H1 (cell line): ENCODE results near the gene PIM1. TPM values are rescaled to one million over a fixed set of nuclear protein-coding genes. Genes with fewer than 3 reads are reported as not detected.

Experiments
- CTCF ChIA-PET: fragments of 300-600 bp; sonication (Branson Sonifier 250); formaldehyde crosslinking; loops from one replicate; lab custom pipeline; 2021; ENCODE audit not compliant: partially characterized antibody; lab: Charles Lee
- POLR2A ChIA-PET: fragments of 300-600 bp; sonication (Branson Sonifier 250); formaldehyde crosslinking; loops from one replicate; lab custom pipeline; 2021; ENCODE audit warnings: inconsistent platforms; ENCODE audit not compliant: partially characterized antibody; lab: Charles Lee
- DNase-seq, 2 experiments: peaks; one replicate each; pipeline versions ENCODE4 v3.0.0 to v3.0.0-alpha.2; 2010 to 2022; ENCODE audit warnings: low spot score in 2 of 2, low read depth in 1 of 2, mixed read lengths in 1 of 2
- FAIRE-seq: peaks from 2 replicates; lab custom pipeline; 2011; peaks lifted over from hg19 to GRCh38; lab: Jason Lieb, UNC
- H2AFZ ChIP-seq: 2 replicates; pipeline ENCODE4 v1.8.1; 2012; ENCODE audit warnings: low read length, inconsistent platforms
- H2AK5ac ChIP-seq: 2 replicates; pipeline ENCODE4 v1.6.1; 2013; ENCODE audit warnings: low read depth, low read length
- H2BK120ac ChIP-seq: replicated peaks from 2 replicates; pipeline ENCODE3; 2013; ENCODE audit warnings: low read depth, low read length, inconsistent platforms
- H2BK12ac ChIP-seq: 2 replicates; pipeline ENCODE4 v1.6.1; 2013; ENCODE audit warnings: low read depth, low read length
- H2BK15ac ChIP-seq: 2 replicates; pipeline ENCODE4 v1.6.1; 2013; ENCODE audit warnings: low read length
- H2BK20ac ChIP-seq: 2 replicates; pipeline ENCODE4 v1.6.1; 2013; ENCODE audit warnings: low read length
- H2BK5ac ChIP-seq: 2 replicates; pipeline ENCODE4 v1.6.1; 2013; ENCODE audit warnings: low read depth, low read length
- H3K14ac ChIP-seq: 2 replicates; pipeline ENCODE4 v1.6.1; 2013; ENCODE audit warnings: inconsistent platforms; ENCODE audit not compliant: insufficient read length
- H3K18ac ChIP-seq: 2 replicates; pipeline ENCODE4 v1.6.1; 2013; ENCODE audit warnings: low read length; ENCODE audit errors: extremely low read depth
- H3K23ac ChIP-seq: 2 replicates; pipeline ENCODE4 v1.6.1; 2013; ENCODE audit warnings: inconsistent platforms; ENCODE audit not compliant: insufficient read length
- H3K23me2 ChIP-seq: 2 replicates; pipeline ENCODE4 v1.6.1; 2013; ENCODE audit warnings: low read depth, low read length
- H3K27ac ChIP-seq: 2 replicates; pipeline ENCODE4 v1.6.1; 2011; ENCODE audit warnings: low read depth, low read length, inconsistent platforms
- H3K27me3 ChIP-seq, 4 experiments: replicated peaks in 1 of 4; 1 replicate in 1 of 4; 2 replicates in 3 of 4; pipeline versions ENCODE4 v1.6.1 to v1.8.1; 2011 to 2013; ENCODE audit warnings: low read length in 3 of 4, mild to moderate bottlenecking in 3 of 4, inconsistent platforms in 2 of 4, mixed read lengths in 2 of 4, moderate library complexity in 1 of 4; ENCODE audit not compliant: control insufficient read depth in 3 of 4, insufficient read depth in 3 of 4; ENCODE audit errors: extremely low read depth in 1 of 4
- H3K36me3 ChIP-seq, 4 experiments: 2 replicates each; pipeline versions ENCODE4 v1.6.1 to v1.8.1; 2011 to 2013; ENCODE audit warnings: mild to moderate bottlenecking in 4 of 4, low read length in 3 of 4, moderate library complexity in 2 of 4, control low read depth in 1 of 4, inconsistent platforms in 1 of 4; ENCODE audit not compliant: insufficient read depth in 4 of 4, control insufficient read depth in 2 of 4
- H3K4ac ChIP-seq: replicated peaks from 2 replicates; pipeline ENCODE3; 2013; ENCODE audit warnings: low read length, low read depth, mixed read lengths, inconsistent platforms; ENCODE audit not compliant: insufficient read length
- H3K4me1 ChIP-seq, 4 experiments: replicated peaks in 1 of 4; 1 replicate in 1 of 4; 2 replicates in 3 of 4; pipeline versions ENCODE4 v1.6.1 to v1.8.1; 2011 to 2013; ENCODE audit warnings: low read length in 3 of 4, inconsistent platforms in 2 of 4, mixed read lengths in 1 of 4; ENCODE audit not compliant: insufficient read depth in 4 of 4, control insufficient read depth in 3 of 4
- H3K4me2 ChIP-seq, 2 experiments: 2 replicates each; pipeline versions ENCODE4 v1.6.1 to v1.8.1; 2011 to 2013; ENCODE audit warnings: low read depth in 2 of 2, low read length in 2 of 2, control low read depth in 1 of 2, inconsistent platforms in 1 of 2, mild to moderate bottlenecking in 1 of 2; ENCODE audit not compliant: insufficient read depth in 1 of 2
- H3K4me3 ChIP-seq, 4 experiments: fragments of 200-600, 300-600 bp in 1 of 4; sonication (generic), shearing (Covaris generic), sonication (Bioruptor Twin) in 1 of 4; 2 replicates each; pipeline versions ENCODE4 v1.5.1 to v1.8.1; 2011 to 2016; ENCODE audit warnings: low read length in 4 of 4, low read depth in 3 of 4, control low read depth in 2 of 4, inconsistent platforms in 2 of 4, mild to moderate bottlenecking in 2 of 4, mixed read lengths in 1 of 4, moderate library complexity in 1 of 4; ENCODE audit not compliant: insufficient read depth in 2 of 4; ENCODE audit errors: extremely low read depth in 1 of 4
- H3K56ac ChIP-seq: replicated peaks from 2 replicates; pipeline ENCODE3; 2013; ENCODE audit warnings: low read depth, mild to moderate bottlenecking, mixed read lengths, low read length, inconsistent platforms; ENCODE audit not compliant: insufficient read length
- H3K79me1 ChIP-seq: 2 replicates; pipeline ENCODE4 v1.6.1; 2013; ENCODE audit warnings: low read depth, low read length, control low read depth
- H3K79me2 ChIP-seq, 2 experiments: 2 replicates each; pipeline versions ENCODE4 v1.6.1 to v1.8.1; 2012 to 2013; ENCODE audit warnings: low read length in 2 of 2, mild to moderate bottlenecking in 2 of 2, inconsistent platforms in 1 of 2; ENCODE audit not compliant: insufficient read depth in 2 of 2, control insufficient read depth in 1 of 2
- H3K9ac ChIP-seq, 4 experiments: replicated peaks in 1 of 4; 1 replicate in 1 of 4; 2 replicates in 3 of 4; pipeline versions ENCODE4 v1.6.1 to v1.8.1; 2011 to 2013; ENCODE audit warnings: low read depth in 3 of 4, low read length in 3 of 4, control low read depth in 2 of 4, mild to moderate bottlenecking in 2 of 4, moderate library complexity in 2 of 4, inconsistent platforms in 1 of 4; ENCODE audit errors: extremely low read depth in 1 of 4
- H3K9me3 ChIP-seq, 2 experiments: 2 replicates each; pipeline versions ENCODE4 v1.6.1 to v1.8.1; 2012 to 2013; ENCODE audit warnings: mild to moderate bottlenecking in 2 of 2, moderate library complexity in 2 of 2, control low read depth in 1 of 2, inconsistent platforms in 1 of 2, low read depth in 1 of 2, low read length in 1 of 2, mixed read lengths in 1 of 2; ENCODE audit not compliant: insufficient read depth in 2 of 2
- H4K20me1 ChIP-seq, 2 experiments: replicated peaks in 1 of 2; 2 replicates each; pipeline versions ENCODE3 to v1.8.1; 2011 to 2013; ENCODE audit warnings: inconsistent platforms in 2 of 2, low read length in 2 of 2, mild to moderate bottlenecking in 1 of 2; ENCODE audit not compliant: insufficient read depth in 2 of 2, control insufficient read depth in 1 of 2
- H4K5ac ChIP-seq: 2 replicates; pipeline ENCODE4 v1.6.1; 2013; ENCODE audit warnings: low read length, low read depth, mixed read lengths, inconsistent platforms; ENCODE audit not compliant: insufficient read length
- H4K8ac ChIP-seq: 2 replicates; pipeline ENCODE4 v1.8.0; 2013; ENCODE audit warnings: mild to moderate bottlenecking, moderate library complexity, low read length, inconsistent platforms; ENCODE audit not compliant: insufficient read depth; ENCODE audit errors: extremely low read depth
- H4K91ac ChIP-seq: replicated peaks from 2 replicates; pipeline ENCODE3; 2013; ENCODE audit warnings: low read length, mixed read lengths, inconsistent platforms; ENCODE audit not compliant: insufficient read length
- ATF3 ChIP-seq: IDR thresholded peaks from 2 replicates; pipeline ENCODE4 v1.6.1; 2011; ENCODE audit warnings: low read depth, mild to moderate bottlenecking, low read length; ENCODE audit not compliant: insufficient read depth
- CEBPB ChIP-seq: IDR thresholded peaks from 2 replicates; pipeline ENCODE4 v1.6.1; 2012; ENCODE audit warnings: low read depth, low read length
- EP300 ChIP-seq, 2 experiments: IDR thresholded peaks; 1 replicate in 1 of 2; 2 replicates in 1 of 2; pipeline ENCODE4 v1.6.1; 2011 to 2012; ENCODE audit warnings: low read depth in 2 of 2, low read length in 2 of 2, mild to moderate bottlenecking in 2 of 2, borderline replicate concordance in 1 of 2, inconsistent platforms in 1 of 2, moderate library complexity in 1 of 2
- RAD21 ChIP-seq, 2 experiments: IDR thresholded peaks in 1 of 2; conservative IDR thresholded peaks in 1 of 2; 2 replicates each; pipeline ENCODE4 v1.6.1; 2011; ENCODE audit warnings: low read depth in 2 of 2, low read length in 2 of 2, improper control_type of control experiment in 1 of 2, inconsistent platforms in 1 of 2, mild to moderate bottlenecking in 1 of 2, moderate library complexity in 1 of 2
- RBBP5 ChIP-seq: IDR thresholded peaks from 2 replicates; pipeline ENCODE4 v1.7.1; 2012; ENCODE audit warnings: low read depth, mild to moderate bottlenecking, inconsistent platforms, low read length, moderate library complexity, borderline replicate concordance
- SAP30 ChIP-seq: fragments of 300-600 bp; sonication (generic); IDR thresholded peaks from 2 replicates; pipeline ENCODE4 v1.7.1; 2012; ENCODE audit warnings: low read length, moderate library complexity, mild to moderate bottlenecking, inconsistent platforms; ENCODE audit not compliant: insufficient read depth, insufficient replicate concordance
- SP2 ChIP-seq: IDR thresholded peaks from 2 replicates; pipeline ENCODE4 v1.6.1; 2012; ENCODE audit warnings: mild to moderate bottlenecking, low read length, inconsistent platforms
- SP4 ChIP-seq: IDR thresholded peaks from 2 replicates; pipeline ENCODE4 v1.6.1; 2012; ENCODE audit warnings: low read length, inconsistent platforms
- WGBS, 2 experiments: shearing (Covaris generic) in 1 of 2; methylation state at CpG; one replicate each; pipeline versions ENCODE4 v1.1.6 to v1.1.7; 2013 to 2015; ENCODE audit warnings: low lambda C conversion rate in 2 of 2, mixed read lengths in 2 of 2, inconsistent platforms in 1 of 2, low coverage in 1 of 2, missing lambda C conversion rate in 1 of 2; ENCODE audit not compliant: insufficient replicate concordance in 2 of 2, insufficient coverage in 1 of 2, insufficient read length in 1 of 2; ENCODE audit errors: extremely low coverage in 1 of 2, missing lambda C conversion rate in 1 of 2; 5-methylcytosine and 5-hydroxymethylcytosine counted together
- polyA plus RNA-seq, 7 experiments: library from polyadenylated mRNA; depleted of rRNA in 3 of 7; stranded (reverse) in 5 of 7; unstranded in 2 of 7; fragments of >200 nt in 5 of 7; fragments of 200-250 nt in 2 of 7; gene quantifications; 1 replicate in 5 of 7; 2 replicates in 1 of 7; 4 replicates in 1 of 7; pipeline versions ENCODE4 v1.2.1 to v1.2.3, GENCODE V29; 2011 to 2013; ENCODE audit warnings: missing spikeins in 2 of 7, mixed read lengths in 2 of 7
- total RNA-seq: library from RNA; stranded (reverse); fragmentation: NEBNext Ultra II Directional; extraction: Animal tissue kit (Norgen Biotek cat#: 25700); gene quantifications from 2 replicates; pipeline ENCODE4 v1.2.1, GENCODE V29; 2021

Gene PIM1
- total and polyA plus RNA-seq, 2 of the 8 experiments (the other 6 are each of a cell fraction or from before 2014, with no cell fraction given): 25.5 to 94.9 TPM

GRCh38 chr6:37168163-37168758 lies 1.7 kb upstream of the PIM1 start:
- Histone ChIP-seq H3K56ac (no peak overlapping the region), H3K9me3 (no peaks in the 10 kb centered on the region), H3K79me1 (peaks cover 3% of the 10 kb centered on the region; the same call in 1 of the 2 replicates), H2BK15ac (no peak overlapping the region), H3K27me3 (no peaks in the 10 kb centered on the region), H2BK5ac (no peak overlapping the region), H4K91ac (no peak overlapping the region), H3K14ac (no peak overlapping the region), H3K4ac (no peak overlapping the region), H3K18ac (no peak overlapping the region), H2AK5ac (0 out of 2 replicates have a peak overlapping the region, but pooled peaks have one; percentile 40), H3K79me2 (peaks cover 11 to 32% of the 10 kb centered on the region in 2 experiments; a peak in 3 of 4 replicates)
- FAIRE-seq: no peak
- no peak for DNase-seq
- POLR2A ChIA-PET: interaction anchor here (1.1 to 27.8 kb wide), 9 partner anchors 7 to 129 kb away, joined by 3 to 1024 read pairs (median 13); no protein-coding TSS in a partner anchor
- no peak for TF ChIP-seq CEBPB
- no peak for TF ChIP-seq SAP30
- TF ChIP-seq ATF3: no peak
- TF ChIP-seq SP4: no peak
- no peak for TF ChIP-seq EP300 (IDR thresholded peaks at IDR 0.05; ENCODE audit: borderline replicate concordance in 1 of 2, low read depth in 2 of 2, low read length in 2 of 2)
- TF ChIP-seq RBBP5: no peak
- TF ChIP-seq SP2: no peak
- TF ChIP-seq RAD21 (IDR thresholded peaks at IDR 0.05 in 1 of 2, conservative IDR thresholded peaks at IDR 0.05 in 1 of 2; ENCODE audit: low read depth in 2 of 2, low read length in 2 of 2): no peak
- TF ChIP-seq, all 59 proteins: peak for 0
- CTCF ChIA-PET: interaction anchor here (0.7 to 9.9 kb wide), 5 partner anchors 24 to 142 kb away, joined by 3 to 192 read pairs (median 3); no protein-coding TSS in a partner anchor
- Histone ChIP-seq H2BK20ac (no peak overlapping the region), H3K4me3 (peak overlapping the region in 1 of 4 experiments; percentile 71; a peak in 2 of 8 replicates), H3K4me2 (peak overlapping the region; percentile 75 to 98), H2BK12ac (peak overlapping the region; percentile 82; the same call in 1 of the 2 replicates), H3K23me2 (peaks cover 10% of the 10 kb centered on the region), H2AFZ (no peak overlapping the region), H3K9ac (no peak overlapping the region; a peak in 2 of 7 replicates), H3K36me3 (peaks cover 6 to 18% (median 11%) of the 10 kb centered on the region in 4 experiments), H3K27ac (no peak overlapping the region), H3K4me1 (peaks cover 4 to 14% (median 8%) of the 10 kb centered on the region in 4 experiments; a peak in 5 of 7 replicates), H3K23ac (no peak overlapping the region), H4K20me1 (peaks cover 11 to 14% of the 10 kb centered on the region in 2 experiments), H2BK120ac (no peak overlapping the region), H4K5ac (no peak overlapping the region), H4K8ac (no peak overlapping the region)
- WGBS, 2 experiments: 69% methylated on average over 5 of the region's 5 CpGs; no CpG with 5 or more reads in 1 of the 2 experiments
